Eye (tissue), 1 donor: ENCODE results near the gene HMGCL.
A peak's percentile ranks its signal among the peaks of the same experiment; 100 is the strongest.
"Not testable (repeated sequence)": the region's sequence is repeated elsewhere in the genome, so short reads cannot be mapped to it uniquely, and the experiment has no call there.

ENCODE experiments used
- DNase-seq: peaks from one replicate; pipeline ENCODE4 v3.0.0-alpha.2; 2015

The HMGCL gene

GRCh38 chr1:23797478-23798448 is 27.5 kb downstream of the HMGCL start:
- DNase-seq, result no peak

GRCh38 chr1:23796466-23797271 is 28.6 kb downstream of the HMGCL start:
- DNase-seq, result no peak

- DNase-seq, result no peak
Measured at GRCh38 chr1:23795676-23796465, 29.4 kb downstream of the HMGCL start.

- DNase-seq, result not testable (repeated sequence)
Measured at GRCh38 chr1:23794732-23795182, 30.5 kb downstream of the HMGCL start.

- DNase-seq, result no peak
Measured at GRCh38 chr1:23793861-23794731, 31.1 kb downstream of the HMGCL start.

GRCh38 chr1:23793018-23793781 is 32.0 kb downstream of the HMGCL start:
- DNase-seq, result no peak

GRCh38 chr1:23792151-23792945 is 32.9 kb downstream of the HMGCL start:
- DNase-seq, result no peak

- DNase-seq, result peak; percentile 43
Measured at GRCh38 chr1:23791516-23792047, 33.6 kb downstream of the HMGCL start.

GRCh38 chr1:23790696-23791515 is 34.3 kb downstream of the HMGCL start, which contains the start of gene LYPLA2:
LYPLA2 (plus strand) TSS chr1:23791145; CDS start chr1:23792683, 1,538 bp downstream.
- peak; percentile 95 for DNase-seq

GRCh38 chr1:23788695-23789094 is 36.5 kb downstream of the HMGCL start:
- DNase-seq, result no peak

- no peak for DNase-seq
Measured at GRCh38 chr1:23787701-23788100, 37.5 kb downstream of the HMGCL start.

- no peak for DNase-seq
Measured at GRCh38 chr1:23784846-23785245, 40.4 kb downstream of the HMGCL start.

- DNase-seq, result not testable (repeated sequence)
Measured at GRCh38 chr1:23783141-23783540, 42.1 kb downstream of the HMGCL start.

- no peak for DNase-seq
Measured at GRCh38 chr1:23779826-23780371, 45.3 kb downstream of the HMGCL start.

GRCh38 chr1:23777979-23778814 is 47.0 kb downstream of the HMGCL start, which contains the start of gene PITHD1:
PITHD1 (plus strand) TSS chr1:23778418; CDS start chr1:23778516, 98 bp downstream.
- peak; percentile 95 for DNase-seq

GRCh38 chr1:23776217-23776616 is 49.0 kb downstream of the HMGCL start:
- no peak for DNase-seq

GRCh38 chr1:23774174-23774880 is 50.9 kb downstream of the HMGCL start:
- DNase-seq, result no peak
